H1 (cell line): Measurements from ENCODE around the gene SYT2. TPM values are rescaled to one million over a fixed set of nuclear protein-coding genes. Genes with fewer than 3 reads are reported as not detected.
"Not testable (repeated sequence)": the region's sequence is repeated elsewhere in the genome, so short reads cannot be mapped to it uniquely, and the experiment has no call there.

Experiments used
- CTCF ChIA-PET: fragments of 300-600 bp; sonication (Branson Sonifier 250); formaldehyde crosslinking; loops from one replicate; lab custom pipeline; 2021; ENCODE audit not compliant: partially characterized antibody; lab: Charles Lee
- POLR2A ChIA-PET: fragments of 300-600 bp; sonication (Branson Sonifier 250); formaldehyde crosslinking; loops from one replicate; lab custom pipeline; 2021; ENCODE audit warnings: inconsistent platforms; ENCODE audit not compliant: partially characterized antibody; lab: Charles Lee
- DNase-seq, 2 experiments: peaks; one replicate each; pipeline versions ENCODE4 v3.0.0 to v3.0.0-alpha.2; 2010 to 2022; ENCODE audit warnings: low spot score in 2 of 2, low read depth in 1 of 2, mixed read lengths in 1 of 2
- FAIRE-seq: peaks from 2 replicates; lab custom pipeline; 2011; peaks lifted over from hg19 to GRCh38; lab: Jason Lieb, UNC
- H2AFZ ChIP-seq: 2 replicates; pipeline ENCODE4 v1.8.1; 2012; ENCODE audit warnings: low read length, inconsistent platforms
- H2AK5ac ChIP-seq: 2 replicates; pipeline ENCODE4 v1.6.1; 2013; ENCODE audit warnings: low read depth, low read length
- H2BK120ac ChIP-seq: replicated peaks from 2 replicates; pipeline ENCODE3; 2013; ENCODE audit warnings: low read depth, low read length, inconsistent platforms
- H2BK12ac ChIP-seq: 2 replicates; pipeline ENCODE4 v1.6.1; 2013; ENCODE audit warnings: low read depth, low read length
- H2BK15ac ChIP-seq: 2 replicates; pipeline ENCODE4 v1.6.1; 2013; ENCODE audit warnings: low read length
- H2BK20ac ChIP-seq: 2 replicates; pipeline ENCODE4 v1.6.1; 2013; ENCODE audit warnings: low read length
- H2BK5ac ChIP-seq: 2 replicates; pipeline ENCODE4 v1.6.1; 2013; ENCODE audit warnings: low read depth, low read length
- H3K14ac ChIP-seq: 2 replicates; pipeline ENCODE4 v1.6.1; 2013; ENCODE audit warnings: inconsistent platforms; ENCODE audit not compliant: insufficient read length
- H3K18ac ChIP-seq: 2 replicates; pipeline ENCODE4 v1.6.1; 2013; ENCODE audit warnings: low read length; ENCODE audit errors: extremely low read depth
- H3K23ac ChIP-seq: 2 replicates; pipeline ENCODE4 v1.6.1; 2013; ENCODE audit warnings: inconsistent platforms; ENCODE audit not compliant: insufficient read length
- H3K23me2 ChIP-seq: 2 replicates; pipeline ENCODE4 v1.6.1; 2013; ENCODE audit warnings: low read depth, low read length
- H3K27ac ChIP-seq: 2 replicates; pipeline ENCODE4 v1.6.1; 2011; ENCODE audit warnings: low read depth, low read length, inconsistent platforms
- H3K27me3 ChIP-seq, 4 experiments: replicated peaks in 1 of 4; 1 replicate in 1 of 4; 2 replicates in 3 of 4; pipeline versions ENCODE4 v1.6.1 to v1.8.1; 2011 to 2013; ENCODE audit warnings: low read length in 3 of 4, mild to moderate bottlenecking in 3 of 4, inconsistent platforms in 2 of 4, mixed read lengths in 2 of 4, moderate library complexity in 1 of 4; ENCODE audit not compliant: control insufficient read depth in 3 of 4, insufficient read depth in 3 of 4; ENCODE audit errors: extremely low read depth in 1 of 4
- H3K36me3 ChIP-seq, 4 experiments: 2 replicates each; pipeline versions ENCODE4 v1.6.1 to v1.8.1; 2011 to 2013; ENCODE audit warnings: mild to moderate bottlenecking in 4 of 4, low read length in 3 of 4, moderate library complexity in 2 of 4, control low read depth in 1 of 4, inconsistent platforms in 1 of 4; ENCODE audit not compliant: insufficient read depth in 4 of 4, control insufficient read depth in 2 of 4
- H3K4ac ChIP-seq: replicated peaks from 2 replicates; pipeline ENCODE3; 2013; ENCODE audit warnings: low read length, low read depth, mixed read lengths, inconsistent platforms; ENCODE audit not compliant: insufficient read length
- H3K4me1 ChIP-seq, 4 experiments: replicated peaks in 1 of 4; 1 replicate in 1 of 4; 2 replicates in 3 of 4; pipeline versions ENCODE4 v1.6.1 to v1.8.1; 2011 to 2013; ENCODE audit warnings: low read length in 3 of 4, inconsistent platforms in 2 of 4, mixed read lengths in 1 of 4; ENCODE audit not compliant: insufficient read depth in 4 of 4, control insufficient read depth in 3 of 4
- H3K4me2 ChIP-seq, 2 experiments: 2 replicates each; pipeline versions ENCODE4 v1.6.1 to v1.8.1; 2011 to 2013; ENCODE audit warnings: low read depth in 2 of 2, low read length in 2 of 2, control low read depth in 1 of 2, inconsistent platforms in 1 of 2, mild to moderate bottlenecking in 1 of 2; ENCODE audit not compliant: insufficient read depth in 1 of 2
- H3K4me3 ChIP-seq, 4 experiments: fragments of 200-600, 300-600 bp in 1 of 4; sonication (generic), shearing (Covaris generic), sonication (Bioruptor Twin) in 1 of 4; 2 replicates each; pipeline versions ENCODE4 v1.5.1 to v1.8.1; 2011 to 2016; ENCODE audit warnings: low read length in 4 of 4, low read depth in 3 of 4, control low read depth in 2 of 4, inconsistent platforms in 2 of 4, mild to moderate bottlenecking in 2 of 4, mixed read lengths in 1 of 4, moderate library complexity in 1 of 4; ENCODE audit not compliant: insufficient read depth in 2 of 4; ENCODE audit errors: extremely low read depth in 1 of 4
- H3K56ac ChIP-seq: replicated peaks from 2 replicates; pipeline ENCODE3; 2013; ENCODE audit warnings: low read depth, mild to moderate bottlenecking, mixed read lengths, low read length, inconsistent platforms; ENCODE audit not compliant: insufficient read length
- H3K79me1 ChIP-seq: 2 replicates; pipeline ENCODE4 v1.6.1; 2013; ENCODE audit warnings: low read depth, low read length, control low read depth
- H3K79me2 ChIP-seq, 2 experiments: 2 replicates each; pipeline versions ENCODE4 v1.6.1 to v1.8.1; 2012 to 2013; ENCODE audit warnings: low read length in 2 of 2, mild to moderate bottlenecking in 2 of 2, inconsistent platforms in 1 of 2; ENCODE audit not compliant: insufficient read depth in 2 of 2, control insufficient read depth in 1 of 2
- H3K9ac ChIP-seq, 4 experiments: replicated peaks in 1 of 4; 1 replicate in 1 of 4; 2 replicates in 3 of 4; pipeline versions ENCODE4 v1.6.1 to v1.8.1; 2011 to 2013; ENCODE audit warnings: low read depth in 3 of 4, low read length in 3 of 4, control low read depth in 2 of 4, mild to moderate bottlenecking in 2 of 4, moderate library complexity in 2 of 4, inconsistent platforms in 1 of 4; ENCODE audit errors: extremely low read depth in 1 of 4
- H3K9me3 ChIP-seq, 2 experiments: 2 replicates each; pipeline versions ENCODE4 v1.6.1 to v1.8.1; 2012 to 2013; ENCODE audit warnings: mild to moderate bottlenecking in 2 of 2, moderate library complexity in 2 of 2, control low read depth in 1 of 2, inconsistent platforms in 1 of 2, low read depth in 1 of 2, low read length in 1 of 2, mixed read lengths in 1 of 2; ENCODE audit not compliant: insufficient read depth in 2 of 2
- H4K20me1 ChIP-seq, 2 experiments: replicated peaks in 1 of 2; 2 replicates each; pipeline versions ENCODE3 to v1.8.1; 2011 to 2013; ENCODE audit warnings: inconsistent platforms in 2 of 2, low read length in 2 of 2, mild to moderate bottlenecking in 1 of 2; ENCODE audit not compliant: insufficient read depth in 2 of 2, control insufficient read depth in 1 of 2
- H4K5ac ChIP-seq: 2 replicates; pipeline ENCODE4 v1.6.1; 2013; ENCODE audit warnings: low read length, low read depth, mixed read lengths, inconsistent platforms; ENCODE audit not compliant: insufficient read length
- H4K8ac ChIP-seq: 2 replicates; pipeline ENCODE4 v1.8.0; 2013; ENCODE audit warnings: mild to moderate bottlenecking, moderate library complexity, low read length, inconsistent platforms; ENCODE audit not compliant: insufficient read depth; ENCODE audit errors: extremely low read depth
- H4K91ac ChIP-seq: replicated peaks from 2 replicates; pipeline ENCODE3; 2013; ENCODE audit warnings: low read length, mixed read lengths, inconsistent platforms; ENCODE audit not compliant: insufficient read length
- WGBS, 2 experiments: shearing (Covaris generic) in 1 of 2; methylation state at CpG; one replicate each; pipeline versions ENCODE4 v1.1.6 to v1.1.7; 2013 to 2015; ENCODE audit warnings: low lambda C conversion rate in 2 of 2, mixed read lengths in 2 of 2, inconsistent platforms in 1 of 2, low coverage in 1 of 2, missing lambda C conversion rate in 1 of 2; ENCODE audit not compliant: insufficient replicate concordance in 2 of 2, insufficient coverage in 1 of 2, insufficient read length in 1 of 2; ENCODE audit errors: extremely low coverage in 1 of 2, missing lambda C conversion rate in 1 of 2; 5-methylcytosine and 5-hydroxymethylcytosine counted together
- polyA plus RNA-seq, 7 experiments: library from polyadenylated mRNA; depleted of rRNA in 3 of 7; stranded (reverse) in 5 of 7; unstranded in 2 of 7; fragments of >200 nt in 5 of 7; fragments of 200-250 nt in 2 of 7; gene quantifications; 1 replicate in 5 of 7; 2 replicates in 1 of 7; 4 replicates in 1 of 7; pipeline versions ENCODE4 v1.2.1 to v1.2.3, GENCODE V29; 2011 to 2013; ENCODE audit warnings: missing spikeins in 2 of 7, mixed read lengths in 2 of 7
- total RNA-seq: library from RNA; stranded (reverse); fragmentation: NEBNext Ultra II Directional; extraction: Animal tissue kit (Norgen Biotek cat#: 25700); gene quantifications from 2 replicates; pipeline ENCODE4 v1.2.1, GENCODE V29; 2021

The SYT2 gene
- total and polyA plus RNA-seq, 2 of the 8 experiments (the other 6 are each of a cell fraction or from before 2014, with no cell fraction given): 2.8 to 11.0 TPM

GRCh38 chr1:202723046-202723445, 12.8 kb upstream of the SYT2 start:
- not testable (repeated sequence) for H3K4me1 ChIP-seq, H3K9me3 ChIP-seq, H4K91ac ChIP-seq, H2BK12ac ChIP-seq, H2AK5ac ChIP-seq, H3K79me2 ChIP-seq, H2BK120ac ChIP-seq, H3K18ac ChIP-seq, H3K4me3 ChIP-seq, H3K4me2 ChIP-seq, H3K27me3 ChIP-seq, H3K23me2 ChIP-seq, H3K79me1 ChIP-seq, H2BK15ac ChIP-seq, DNase-seq, H3K27ac ChIP-seq, H3K14ac ChIP-seq, H4K8ac ChIP-seq, H2BK20ac ChIP-seq, H3K56ac ChIP-seq, H2BK5ac ChIP-seq, FAIRE-seq, H4K20me1 ChIP-seq, H3K23ac ChIP-seq, H2AFZ ChIP-seq, H3K9ac ChIP-seq, H3K4ac ChIP-seq, H4K5ac ChIP-seq
- ChIA-PET CTCF (interaction anchor here (0.7 to 1.0 kb wide), 4 partner anchors 58 to 259 kb away, joined by 3 to 5 read pairs (median 4); no protein-coding TSS in a partner anchor), POLR2A (interaction anchor here (0.5 to 1.7 kb wide), 4 partner anchors 11 to 1730 kb away, joined by 3 to 4 read pairs (median 4); no protein-coding TSS in a partner anchor)
- WGBS, 2 experiments: 89% methylated on average over 6 of the region's 6 CpGs; no CpG with 5 or more reads in 1 of the 2 experiments
- H3K36me3 ChIP-seq: peaks cover 5 to 36% (median 16%) of the 10 kb centered on the region in 4 experiments; a peak in 7 of 8 replicates
